ENCODE measurements around the gene AIFM2.

DNA sequence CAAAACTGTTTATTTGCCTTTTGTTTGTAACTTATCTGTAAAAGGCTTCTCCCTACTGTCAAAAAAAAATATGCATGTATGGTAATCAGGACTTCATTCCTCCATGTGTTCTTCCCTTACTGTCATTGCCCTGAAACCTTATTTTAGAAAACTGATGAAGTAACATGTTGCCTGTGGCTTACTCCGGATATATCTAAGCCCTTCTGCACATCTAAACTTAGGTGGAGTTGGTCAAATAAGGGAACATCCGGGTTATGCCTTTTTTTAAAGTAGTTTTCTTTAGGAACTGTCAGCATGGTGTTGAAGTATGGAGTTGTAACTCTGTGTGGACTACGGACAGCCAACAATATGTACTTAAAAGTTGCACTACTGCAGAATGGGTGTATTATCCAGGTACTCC is 31.5 kb upstream of the AIFM2 start:
- TF ChIP-seq, protein P1, sequence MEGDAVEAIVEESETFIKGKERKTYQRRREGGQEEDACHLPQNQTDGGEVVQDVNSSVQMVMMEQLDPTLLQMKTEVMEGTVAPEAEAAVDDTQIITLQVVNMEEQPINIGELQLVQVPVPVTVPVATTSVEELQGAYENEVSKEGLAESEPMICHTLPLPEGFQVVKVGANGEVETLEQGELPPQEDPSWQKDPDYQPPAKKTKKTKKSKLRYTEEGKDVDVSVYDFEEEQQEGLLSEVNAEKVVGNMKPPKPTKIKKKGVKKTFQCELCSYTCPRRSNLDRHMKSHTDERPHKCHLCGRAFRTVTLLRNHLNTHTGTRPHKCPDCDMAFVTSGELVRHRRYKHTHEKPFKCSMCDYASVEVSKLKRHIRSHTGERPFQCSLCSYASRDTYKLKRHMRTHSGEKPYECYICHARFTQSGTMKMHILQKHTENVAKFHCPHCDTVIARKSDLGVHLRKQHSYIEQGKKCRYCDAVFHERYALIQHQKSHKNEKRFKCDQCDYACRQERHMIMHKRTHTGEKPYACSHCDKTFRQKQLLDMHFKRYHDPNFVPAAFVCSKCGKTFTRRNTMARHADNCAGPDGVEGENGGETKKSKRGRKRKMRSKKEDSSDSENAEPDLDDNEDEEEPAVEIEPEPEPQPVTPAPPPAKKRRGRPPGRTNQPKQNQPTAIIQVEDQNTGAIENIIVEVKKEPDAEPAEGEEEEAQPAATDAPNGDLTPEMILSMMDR (IDR thresholded peaks at IDR 0.05) = no peak
- no peak for TF ChIP-seq POLR2A (IDR thresholded peaks at IDR 0.05)

Data from heart left ventricle (tissue), 13 donors.